ENCODE data around the gene TEF. TPM values are rescaled to one million over a fixed set of nuclear protein-coding genes. Genes with fewer than 3 reads are reported as not detected.
A peak's percentile ranks its signal among the peaks of the same experiment; 100 is the strongest.

The TEF gene
- polyA plus RNA-seq, 1 of the 3 experiments (the other 2 are of a cell fraction) = 3.6 TPM

- DNase-seq = peak; percentile 81
- Histone ChIP-seq H3K27ac (ENCODE audit: low read depth in 2 of 2, low read length in 1 of 2) (peak overlapping the region; percentile 62 to 90; a peak in 3 of 4 replicates), H3K79me2 (ENCODE audit: insufficient read depth) (no peaks in the 10 kb centered on the region), H4K20me1 (ENCODE audit: insufficient read depth) (no peaks in the 10 kb centered on the region), H3F3A (replicated peaks; ENCODE audit: insufficient read depth) (no peaks in the 10 kb centered on the region), H3K9me3 (no peaks in the 10 kb centered on the region), H3K36me3 (replicated peaks in 1 of 2; ENCODE audit: control insufficient read depth in 1 of 2, insufficient read depth in 2 of 2, low read length in 1 of 2) (peaks cover 0 to 6% of the 10 kb centered on the region in 2 experiments), H3K4me2 (peak overlapping the region; percentile 33), H3K9ac (no peak overlapping the region), H3K4me3 (ENCODE audit: low read depth in 2 of 2, low read length in 1 of 2) (no peak overlapping the region), H3K27me3 (ENCODE audit: insufficient read depth) (no peaks in the 10 kb centered on the region), H3K4me1 (ENCODE audit: control insufficient read depth in 1 of 2, insufficient read depth in 2 of 2, low read depth in 1 of 2, low read length in 1 of 2) (peaks cover 10 to 16% of the 10 kb centered on the region in 2 experiments; a peak in 2 of 4 replicates), H3K9me2 (no peaks in the 10 kb centered on the region), H2AFZ (ENCODE audit: low read depth) (peak overlapping the region; percentile 22; the same call in 1 of the 2 replicates)
- WGBS (ENCODE audit: low lambda C conversion rate) = 34% methylated on average over 9 of the region's 16 CpGs
- ChIA-PET POLR2A (interaction anchor here (0.8 to 3.0 kb wide), 5 partner anchors 20 to 116 kb away, joined by 3 to 15 read pairs (median 4); partner anchors contain the start of genes ACO2, PHF5A, RANGAP1 and TEF), CTCF (interaction anchor here (0.9 to 5.7 kb wide), 7 partner anchors 34 to 479 kb away, joined by 3 to 69 read pairs (median 6); partner anchors contain the start of genes DESI1 and XRCC6)
- TF ChIP-seq TCF12 (IDR thresholded peaks at IDR 0.05) (peak; percentile 88), NFIC (IDR thresholded peaks at IDR 0.05; ENCODE audit: borderline replicate concordance) (peak; percentile 68), EZH2phosphoT487 (IDR thresholded peaks at IDR 0.05; ENCODE audit: borderline replicate concordance, low read depth) (no peak), MEF2A (IDR thresholded peaks at IDR 0.05; ENCODE audit: borderline replicate concordance, low read depth) (no peak), ZBTB33 (IDR thresholded peaks at IDR 0.05; ENCODE audit: borderline replicate concordance, low read depth) (no peak), PBX3 (IDR thresholded peaks at IDR 0.05) (peak; percentile 22; the same call in 1 of the 2 replicates), JUND (IDR thresholded peaks at IDR 0.05) (no peak), SIN3A (IDR thresholded peaks at IDR 0.05; ENCODE audit: borderline replicate concordance, low read depth, low read length) (no peak), ELF1 (IDR thresholded peaks at IDR 0.05) (no peak), SMC3 (IDR thresholded peaks at IDR 0.05; ENCODE audit: low read depth, low read length) (no peak), TEAD4 (IDR thresholded peaks at IDR 0.05; ENCODE audit: borderline replicate concordance, insufficient read depth) (no peak), GABPA (IDR thresholded peaks at IDR 0.05; ENCODE audit: low read depth) (no peak), FOSL2 (IDR thresholded peaks at IDR 0.05; ENCODE audit: borderline replicate concordance, low read depth) (no peak), CTCF (IDR thresholded peaks at IDR 0.05) (no peak), FOXM1 (IDR thresholded peaks at IDR 0.05; ENCODE audit: low read depth) (no peak), MAX (IDR thresholded peaks at IDR 0.05; ENCODE audit: low read depth) (no peak), USF1 (IDR thresholded peaks at IDR 0.05; ENCODE audit: borderline replicate concordance, low read depth) (no peak; the same call in 1 of the 2 replicates), GATA2 (CRISPR knock-in tag; IDR thresholded peaks at IDR 0.05) (0 out of 2 replicates have a peak, but pooled peaks have one; percentile 7), RFX5 (IDR thresholded peaks at IDR 0.05; ENCODE audit: low read length) (no peak), EP300 (IDR thresholded peaks at IDR 0.05; ENCODE audit: borderline replicate concordance in 1 of 2, low read depth in 1 of 2, low read length in 1 of 2) (peak in 1 of 2 experiments; percentile 70; a peak in 1 of 4 replicates), NRF1 (IDR thresholded peaks at IDR 0.05; ENCODE audit: low read depth, low read length) (no peak), REST (IDR thresholded peaks at IDR 0.05; ENCODE audit: low read depth, low read length) (no peak), RAD21 (IDR thresholded peaks at IDR 0.05; ENCODE audit: low read length) (no peak)
Observed at GRCh38 chr22:41401781-41402648, 20.3 kb downstream of the TEF start.

Data from SK-N-SH (cell line).